Measurements from ENCODE around the gene PSMD12.
"Not testable (repeated sequence)": the region's sequence is repeated elsewhere in the genome, so short reads cannot be mapped to it uniquely, and the experiment has no call there.

The PSMD12 gene

DNA sequence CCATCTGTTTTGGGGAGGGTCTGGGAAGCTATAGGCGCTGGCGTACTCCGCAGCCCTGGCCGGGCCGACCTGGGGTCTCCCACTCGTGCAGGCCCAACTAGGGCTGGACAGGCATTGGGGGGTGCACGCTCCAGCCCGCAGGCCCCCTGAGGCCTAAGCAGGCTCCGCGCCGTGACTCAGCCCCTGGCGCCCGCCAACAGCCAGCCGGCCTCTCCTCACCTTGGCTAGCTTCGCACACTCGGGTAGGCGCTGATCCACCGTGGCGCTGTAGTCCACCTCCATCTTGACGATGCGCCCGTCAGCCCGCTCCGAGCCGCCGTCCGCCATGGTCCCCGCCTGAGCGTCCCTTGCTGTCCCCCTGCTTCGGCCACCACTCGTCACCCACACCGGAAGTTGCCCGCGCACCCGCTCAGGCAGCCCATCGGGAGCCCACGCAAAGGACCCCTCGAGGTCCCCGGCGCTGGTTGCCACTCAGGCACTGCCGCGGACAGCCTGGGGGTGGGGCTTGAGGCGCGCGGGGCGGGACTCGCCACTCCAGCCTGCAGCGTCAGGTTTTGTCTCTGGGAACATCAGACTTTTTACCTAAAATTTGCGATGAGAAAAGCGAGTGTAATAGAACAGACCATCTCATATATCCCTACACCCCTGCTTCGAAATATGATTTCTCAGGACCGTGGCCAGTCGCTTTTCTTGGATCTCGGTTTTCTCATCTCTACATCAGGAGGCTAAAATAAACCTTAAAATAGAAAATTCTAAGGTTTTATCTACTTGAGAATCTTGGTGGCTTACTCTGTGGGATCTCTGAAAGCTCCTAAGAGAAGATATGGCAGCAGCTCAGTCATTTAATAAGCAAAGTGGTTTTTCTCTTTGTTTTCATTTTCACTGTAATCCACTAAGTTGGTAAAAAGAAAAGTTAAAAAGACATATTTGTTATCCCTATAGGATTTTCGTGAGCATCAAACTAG lies at the start of gene PSMD12:
Gene PSMD12, minus strand, starts transcription at position 385 of the 965 bp plus-strand sequence. Its CDS starts 58 bp downstream, at position 327.
- DNase-seq = peak; percentile 84

DNA sequence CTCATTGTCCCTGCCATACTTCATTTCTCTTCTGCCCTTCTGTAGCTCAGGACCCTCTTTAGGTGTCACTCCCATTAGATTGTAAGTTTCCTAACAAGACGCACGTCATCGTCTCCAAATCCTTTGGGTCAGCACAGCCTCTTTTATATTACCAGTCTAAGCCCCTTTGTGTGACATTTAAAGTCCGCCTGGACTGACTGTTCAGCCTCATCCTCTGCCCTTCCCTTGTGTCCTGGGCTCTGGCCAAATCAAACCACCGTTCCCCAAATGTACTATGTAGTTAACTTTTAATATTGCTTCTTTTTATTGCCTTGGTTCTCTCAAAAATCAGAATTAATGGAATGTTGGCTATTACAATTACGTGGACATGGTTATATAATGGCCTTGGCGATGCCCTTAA lies 48.9 kb upstream of the PSMD12 start:
- no peak for DNase-seq

DNA sequence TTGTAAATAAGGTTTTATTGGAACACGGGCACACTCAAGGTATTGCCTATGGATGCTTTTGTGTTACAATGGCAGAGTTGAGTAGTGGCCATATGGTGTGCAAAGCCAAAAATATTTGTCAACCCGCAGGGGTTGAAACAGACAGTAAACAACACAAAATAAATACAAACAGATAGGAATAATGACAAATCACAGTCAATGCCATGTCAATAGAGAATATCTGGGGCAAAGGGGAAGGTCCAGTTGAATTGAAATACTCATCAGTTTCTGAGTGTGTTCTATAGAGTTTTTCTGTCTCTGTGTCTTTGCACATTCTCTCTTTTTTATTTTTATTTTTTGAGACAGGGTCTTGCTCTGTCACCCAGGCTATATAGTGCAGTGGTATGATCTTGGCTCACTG lies 48.2 kb upstream of the PSMD12 start:
- DNase-seq = no peak

DNA sequence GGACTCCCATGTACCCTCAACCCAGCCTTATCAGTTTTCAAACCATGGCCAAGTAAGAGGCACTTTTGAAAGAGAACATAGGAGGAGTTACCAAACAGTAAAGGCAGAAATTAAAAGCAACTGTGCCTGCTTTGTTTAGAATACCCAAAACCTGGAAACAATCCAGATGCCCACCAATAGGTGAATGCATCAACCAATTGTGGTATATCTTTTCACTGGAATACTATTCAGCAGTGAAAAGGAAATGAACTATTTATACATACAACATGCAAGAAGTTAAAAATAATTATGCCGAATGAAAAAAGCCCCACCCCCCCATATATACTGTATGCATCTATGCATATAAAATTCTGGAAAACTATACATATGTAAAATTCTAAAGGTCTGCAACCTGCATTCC lies 47.8 kb upstream of the PSMD12 start:
- no peak for DNase-seq

DNA sequence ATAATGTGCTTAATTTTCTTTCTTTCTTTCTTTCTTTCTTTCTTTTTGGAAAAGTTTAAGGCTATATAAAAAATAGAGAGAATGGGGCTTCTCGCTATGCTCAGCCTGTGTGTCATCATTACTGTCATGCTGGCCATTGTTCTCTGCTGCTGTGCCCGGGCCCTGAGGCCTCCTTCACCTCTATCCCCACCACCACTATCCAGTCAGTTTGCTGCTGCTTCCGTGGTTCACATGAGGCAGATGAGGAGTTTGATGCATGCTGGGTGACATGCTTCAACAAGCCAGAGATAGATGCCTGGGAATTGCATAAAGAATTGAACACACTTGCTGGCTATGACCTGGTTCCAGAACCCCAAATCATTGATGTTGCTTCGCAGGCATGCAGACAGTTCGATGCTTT lies 47.0 kb upstream of the PSMD12 start:
- DNase-seq = no peak

DNA sequence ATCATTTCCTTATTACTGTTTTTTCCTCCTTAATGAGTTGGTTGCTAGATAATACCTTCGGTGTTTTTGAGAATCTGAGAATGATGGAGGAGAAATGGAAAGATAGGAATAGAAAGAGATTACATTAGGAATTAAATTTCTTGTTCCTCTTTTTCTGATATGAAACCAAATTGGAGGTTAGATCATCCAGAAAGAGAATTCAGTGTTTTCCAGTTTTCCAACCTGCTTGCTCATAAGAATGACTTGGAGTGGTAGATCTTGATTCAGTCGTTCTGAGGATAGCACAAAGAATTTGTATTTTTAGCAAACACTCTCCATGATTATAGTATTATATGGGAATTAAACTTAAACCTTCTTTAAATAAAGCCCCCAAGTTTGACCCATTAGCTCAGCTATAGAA lies 46.6 kb upstream of the PSMD12 start:
- no peak for DNase-seq

DNA sequence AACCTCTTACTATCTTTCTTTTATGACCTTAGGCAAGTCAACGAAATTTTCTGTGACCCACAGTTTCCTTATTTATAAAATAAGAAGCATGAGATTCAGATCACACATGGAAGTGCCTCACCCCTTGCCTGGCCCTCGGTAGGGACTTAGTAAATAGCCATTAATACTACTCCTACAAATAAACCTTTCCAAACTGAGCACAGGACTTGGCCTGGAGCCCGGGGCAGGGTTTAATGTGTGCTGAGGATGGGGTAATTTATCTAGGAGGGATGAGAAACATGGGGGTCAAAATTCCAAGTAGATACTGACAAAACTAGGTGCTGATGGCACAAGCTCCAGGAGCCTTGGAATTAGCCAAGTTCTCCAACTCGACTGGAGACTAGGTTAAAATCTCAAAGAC lies 45.7 kb upstream of the PSMD12 start:
- DNase-seq = no peak

DNA sequence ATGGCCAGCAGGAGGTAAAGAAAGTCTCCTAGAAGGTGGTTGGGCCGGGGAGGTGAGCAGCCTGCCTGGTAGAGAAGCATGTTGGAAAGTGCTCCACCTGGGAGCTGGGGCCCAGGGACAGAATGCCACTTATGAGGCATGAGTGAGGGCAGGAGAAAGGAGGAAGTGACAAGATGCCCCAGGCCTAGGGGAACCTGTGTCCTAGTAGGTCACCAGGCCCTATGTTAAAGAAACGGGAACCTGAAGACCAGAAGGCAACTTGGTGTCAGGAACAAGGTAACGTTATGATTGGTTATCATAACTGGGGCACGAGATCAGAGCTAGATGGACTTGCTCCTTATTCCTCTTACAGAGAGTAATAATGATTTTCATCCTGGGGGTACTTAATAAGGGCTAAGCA lies 45.0 kb upstream of the PSMD12 start:
- DNase-seq = no peak

DNA sequence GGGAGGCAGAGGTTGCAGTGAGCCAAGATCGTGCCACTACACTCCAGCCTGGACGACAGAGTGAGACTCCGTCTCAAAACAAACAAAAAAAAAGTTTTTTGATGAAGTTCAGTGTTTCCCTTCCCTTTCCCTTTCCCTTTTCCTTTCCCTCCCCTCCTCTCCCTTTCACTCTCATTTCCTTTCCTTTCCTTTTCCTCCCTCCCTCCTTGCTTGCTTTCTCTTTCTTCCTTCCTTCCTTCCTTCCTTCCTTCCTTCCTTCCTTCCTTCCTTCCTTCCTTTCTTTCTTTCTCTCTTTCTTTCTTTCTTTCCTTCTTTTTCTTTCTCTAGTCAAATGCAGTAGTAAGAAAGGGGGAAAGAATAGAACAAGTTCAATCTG lies 42.1 kb upstream of the PSMD12 start:
- not testable (repeated sequence) for DNase-seq

DNA sequence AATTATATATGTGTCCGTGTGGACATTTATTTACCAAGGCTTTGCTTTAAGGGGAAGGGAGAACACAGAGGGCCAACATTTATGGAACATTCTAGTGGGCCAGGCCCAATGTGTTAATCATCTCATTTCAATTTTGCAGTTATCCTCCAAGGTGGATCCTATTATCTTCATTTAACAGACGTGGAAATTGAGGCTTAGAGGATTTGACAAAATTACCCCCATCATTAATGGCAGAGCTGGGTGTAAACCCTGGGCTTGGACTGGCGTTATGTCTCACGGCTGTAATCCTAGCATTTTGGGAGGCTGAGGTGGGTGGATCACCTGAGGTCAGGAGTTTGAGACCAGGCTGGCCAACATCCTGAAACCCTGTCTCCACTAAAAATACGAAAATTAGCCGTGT lies 37.1 kb upstream of the PSMD12 start:
- DNase-seq = no peak

DNA sequence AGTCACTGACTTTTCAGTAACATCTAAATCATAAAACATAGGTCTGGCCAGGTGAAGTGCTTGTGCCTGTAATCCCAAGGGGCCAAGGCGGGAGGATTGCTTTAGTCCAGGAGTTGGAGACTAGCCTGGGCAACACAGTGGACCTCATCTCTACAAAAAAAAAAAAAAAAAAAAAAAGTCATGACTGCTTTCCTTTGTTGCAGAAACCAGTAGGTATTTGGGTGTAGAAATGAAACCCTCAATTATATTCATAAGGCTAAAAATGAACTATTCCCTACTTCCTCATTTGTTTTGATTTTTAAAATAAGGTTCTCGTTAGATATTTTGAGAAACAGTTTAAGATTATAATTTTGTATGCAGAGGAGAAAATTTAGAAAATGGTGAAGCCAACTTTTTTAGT lies 36.7 kb upstream of the PSMD12 start:
- DNase-seq = no peak

DNA sequence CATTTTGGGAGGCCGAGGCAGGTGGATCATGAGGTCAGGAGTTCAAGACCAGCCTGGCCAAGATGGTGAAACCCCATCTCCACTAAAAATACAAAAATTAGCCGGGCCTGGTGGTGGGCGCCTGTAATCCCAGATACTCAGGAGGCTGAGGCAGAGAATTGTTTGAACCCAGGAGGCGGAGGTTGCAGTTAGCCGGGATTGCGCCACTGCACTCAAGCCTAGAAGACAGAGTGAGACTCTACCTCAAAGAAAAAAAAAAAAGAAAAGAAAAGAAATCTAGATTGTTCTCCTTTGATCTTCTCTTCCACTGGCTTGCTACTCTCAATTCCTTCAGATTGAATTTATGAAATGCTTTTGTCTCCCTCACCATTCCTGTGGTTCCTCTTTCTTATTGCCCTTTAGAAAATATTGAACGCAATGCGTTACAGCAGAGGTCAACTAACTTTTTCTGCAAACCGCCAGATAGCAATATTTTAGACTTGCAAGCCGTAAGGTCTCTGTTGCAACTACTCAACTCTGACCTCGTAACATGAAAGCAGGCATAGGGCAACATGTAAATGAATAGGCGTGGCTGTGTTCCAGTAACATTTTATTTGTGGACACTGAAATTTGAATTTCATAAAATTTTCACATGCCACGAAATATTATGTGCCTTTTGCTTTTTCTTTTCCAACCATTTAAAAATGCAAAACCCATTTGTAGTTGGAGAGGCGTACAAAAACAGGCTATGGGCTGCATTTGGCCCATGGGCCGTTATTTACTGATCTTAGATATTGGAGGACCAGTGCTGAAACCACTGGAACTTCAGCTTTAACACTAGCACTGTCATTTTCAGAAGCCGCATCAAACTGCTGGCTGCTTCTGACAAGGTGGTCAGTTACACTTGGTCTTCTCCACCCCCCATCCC lies 35.5 kb upstream of the PSMD12 start:
- DNase-seq = no peak

DNA sequence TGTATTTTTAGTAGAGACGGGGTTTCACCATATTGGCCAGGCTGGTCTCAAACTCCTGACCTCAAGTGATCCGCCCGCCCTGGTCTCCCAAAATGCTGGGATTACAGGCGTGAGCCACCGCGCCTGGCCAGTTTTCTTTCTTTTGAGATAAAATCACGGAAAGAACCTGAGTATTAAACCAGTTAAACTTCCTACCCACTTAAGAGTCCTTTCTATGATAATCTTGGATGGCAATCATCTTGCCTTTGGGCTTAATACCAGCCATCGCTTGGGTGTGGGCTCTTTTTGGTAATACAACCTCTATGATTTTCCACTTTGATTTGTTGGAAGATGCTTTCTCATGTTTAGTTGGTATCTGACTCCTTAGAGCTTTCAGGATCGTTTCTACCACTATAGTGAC lies 34.7 kb upstream of the PSMD12 start:
- DNase-seq = no peak

DNA sequence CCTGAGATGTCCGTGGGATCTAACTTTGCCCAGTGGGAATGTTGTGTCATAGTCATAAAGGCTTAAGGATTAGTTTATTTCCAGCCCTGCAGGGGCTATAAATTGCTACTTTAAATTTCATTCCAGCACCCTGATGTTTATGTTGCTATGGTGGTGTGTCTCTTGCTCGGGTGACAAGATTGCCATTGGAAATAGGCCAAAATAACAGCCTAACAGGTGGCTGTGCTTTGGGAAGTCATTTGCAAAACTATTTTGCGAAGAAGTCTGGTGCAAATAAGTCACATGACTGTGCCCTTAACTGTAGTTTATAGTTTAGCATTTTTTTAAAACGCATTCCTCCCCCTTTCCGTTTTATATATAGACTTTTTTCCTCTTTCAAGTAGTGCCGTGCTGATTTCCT lies 33.8 kb upstream of the PSMD12 start:
- DNase-seq = no peak

DNA sequence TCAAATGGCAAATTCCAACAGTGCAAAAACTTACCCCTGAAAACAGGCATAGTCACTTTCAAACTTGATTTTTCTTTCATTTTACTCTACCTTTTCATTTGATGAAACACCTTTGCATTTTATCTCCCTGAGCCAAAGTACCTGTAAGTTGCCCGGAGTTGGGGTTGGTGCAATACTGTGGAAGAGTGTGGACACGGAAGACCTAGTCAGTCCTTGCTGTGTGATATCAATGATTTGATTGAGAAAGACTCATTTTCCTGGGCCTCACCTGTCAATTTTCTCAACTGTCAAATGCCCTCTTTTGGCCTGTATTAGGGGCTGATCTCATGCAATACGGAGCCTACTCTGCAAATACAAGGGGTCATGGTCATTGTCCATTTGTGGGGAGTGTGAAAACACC lies 33.3 kb upstream of the PSMD12 start:
- no peak for DNase-seq

DNA sequence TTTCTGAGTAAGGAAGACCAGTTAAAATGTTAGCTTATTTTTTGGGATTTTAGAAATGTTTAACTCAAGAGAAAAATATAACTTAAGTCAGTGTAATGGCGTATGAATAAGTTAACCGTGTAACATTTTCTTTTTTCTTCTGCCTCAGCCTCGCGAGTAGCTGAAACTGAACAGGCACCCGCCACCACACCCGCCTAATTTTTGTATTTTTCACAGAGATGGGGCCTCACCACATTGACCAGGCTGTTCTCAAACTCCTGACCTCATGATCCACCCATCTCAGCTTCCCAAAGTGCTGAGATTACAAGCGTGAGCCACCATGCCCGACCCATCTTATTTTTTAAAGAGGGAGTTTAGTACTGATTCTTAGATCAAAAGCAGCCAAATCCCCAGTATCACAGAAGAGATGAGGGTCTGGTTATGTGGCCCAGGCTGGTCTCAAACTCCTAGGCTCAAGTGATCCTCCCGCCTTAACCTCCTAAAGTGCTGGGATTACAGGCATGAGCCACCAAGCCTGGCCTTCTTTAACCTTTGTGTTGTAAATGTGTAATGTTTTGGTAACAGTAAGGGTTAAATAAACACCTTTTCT lies 27.5 kb upstream of the PSMD12 start:
- DNase-seq = no peak

DNA sequence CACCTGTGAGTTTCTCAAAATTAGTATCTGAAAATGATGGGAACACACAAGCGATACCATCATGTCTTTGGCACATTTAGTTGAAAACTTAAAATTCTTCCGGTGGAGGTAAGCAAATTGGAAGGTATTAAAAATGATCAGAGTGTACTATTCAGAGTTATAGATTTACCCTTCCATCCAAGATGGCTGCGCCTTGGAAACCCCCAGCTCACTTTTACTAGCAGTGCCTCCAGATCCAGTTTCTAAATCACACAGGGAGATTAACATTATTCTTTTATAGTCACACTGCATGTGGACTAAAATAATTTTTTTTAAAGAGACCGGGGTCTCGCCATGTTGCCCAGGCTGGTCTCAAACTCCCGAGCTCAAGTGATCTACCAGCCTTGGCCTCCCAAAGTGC lies 25.7 kb upstream of the PSMD12 start:
- no peak for DNase-seq

DNA sequence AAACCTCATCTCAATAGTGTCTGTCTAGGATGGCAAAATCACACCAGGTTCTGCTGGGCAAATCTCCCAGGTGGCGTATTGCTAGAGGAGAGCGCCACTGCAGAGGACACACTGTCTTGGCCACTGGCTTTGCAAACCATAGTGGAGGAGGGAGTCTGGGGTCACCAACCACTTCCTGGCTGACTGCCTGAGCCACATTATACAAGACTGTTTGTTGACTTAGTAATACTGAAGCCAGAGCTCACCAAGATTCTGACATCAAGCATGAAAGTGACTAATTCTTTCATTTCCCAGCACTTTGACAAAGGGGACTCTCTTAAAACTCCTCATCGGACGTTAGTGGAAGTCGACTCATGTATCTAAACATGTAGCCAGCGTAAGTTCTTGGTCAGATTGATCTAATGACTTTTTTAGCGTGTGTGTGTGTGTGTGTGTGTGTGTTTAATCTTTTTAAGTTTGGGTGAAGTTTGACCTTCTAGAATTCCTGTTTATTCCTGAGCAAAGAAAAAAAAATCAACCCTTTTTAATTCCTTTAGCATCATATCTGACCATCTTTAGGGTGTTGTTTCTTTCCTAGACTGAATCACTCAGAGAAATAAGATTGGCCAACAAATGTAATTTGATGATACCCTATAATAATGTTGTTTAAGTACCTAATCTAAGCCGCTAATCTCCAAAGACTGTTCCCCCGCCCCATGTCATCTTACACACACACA lies 24.4 kb upstream of the PSMD12 start:
- peak; percentile 93 for DNase-seq

DNA sequence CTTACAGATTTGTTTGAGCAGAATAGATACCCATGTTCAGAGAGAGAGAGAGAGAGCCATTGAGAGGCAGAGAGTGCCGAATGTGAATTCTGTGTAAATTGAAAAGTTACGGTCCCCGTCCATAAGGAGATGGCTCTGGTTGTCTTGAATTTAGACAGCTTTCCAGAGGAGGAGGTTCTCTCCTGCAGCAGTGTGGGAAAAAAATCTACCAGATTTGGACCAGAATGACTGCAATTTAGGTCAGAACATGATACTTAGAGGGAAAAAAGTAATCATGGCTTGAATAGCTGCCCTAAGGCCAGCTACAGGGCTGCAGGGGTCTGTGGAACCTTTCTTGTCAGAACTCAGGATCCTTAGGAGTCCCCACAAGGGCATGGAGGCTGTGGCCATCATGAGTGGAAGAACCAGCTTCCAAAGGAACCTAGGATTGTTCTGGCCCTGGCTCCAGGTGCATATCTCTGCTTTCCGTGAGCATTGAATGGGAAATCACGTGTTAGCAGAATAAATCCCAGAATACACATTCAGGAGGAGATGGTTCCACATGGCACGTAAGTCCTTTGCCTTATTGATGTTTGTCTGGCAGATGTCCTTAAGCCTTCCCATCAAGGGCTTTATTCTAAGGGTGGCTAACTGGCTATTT lies 23.7 kb upstream of the PSMD12 start:
- DNase-seq = no peak

DNA sequence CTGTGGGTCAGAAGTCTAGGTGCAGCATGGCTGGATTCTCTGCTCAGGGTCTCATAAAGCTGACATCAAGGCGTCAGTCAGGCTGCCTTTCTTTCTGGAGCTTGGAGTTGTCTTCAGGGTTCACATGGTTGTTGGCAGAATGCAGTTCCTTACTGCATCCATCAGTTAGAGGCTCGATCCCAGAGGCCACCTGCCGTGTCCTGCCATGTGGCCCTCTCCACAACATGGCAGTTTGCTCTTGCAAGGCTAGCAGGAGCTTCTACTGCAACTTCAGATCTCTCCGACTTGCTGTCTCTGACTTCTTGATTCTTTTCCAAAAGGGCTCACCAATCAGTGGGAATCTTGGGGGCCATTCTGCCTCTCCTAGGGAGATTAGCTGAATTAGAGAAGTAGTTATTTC lies 22.6 kb upstream of the PSMD12 start:
- no peak for DNase-seq

DNA sequence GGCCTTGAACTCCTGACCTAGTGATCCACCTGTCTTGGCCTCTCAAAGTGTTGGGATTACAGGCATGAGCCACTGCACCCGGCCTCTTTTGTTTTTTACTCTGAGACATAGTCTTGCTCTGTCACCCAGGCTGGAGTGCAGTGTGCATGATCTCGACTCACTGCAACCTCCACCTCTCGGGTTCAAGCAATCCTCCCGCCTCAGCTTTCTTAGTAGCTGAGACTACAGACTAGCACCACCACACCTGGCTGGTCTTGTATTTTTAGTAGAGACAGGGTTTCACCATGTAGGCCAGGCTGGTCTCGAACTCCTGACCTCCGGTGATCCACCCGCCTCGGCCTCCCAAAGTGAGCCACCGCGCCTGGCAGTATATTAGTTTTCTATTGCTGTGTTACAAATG lies 22.2 kb upstream of the PSMD12 start:
- DNase-seq = not testable (repeated sequence)

DNA sequence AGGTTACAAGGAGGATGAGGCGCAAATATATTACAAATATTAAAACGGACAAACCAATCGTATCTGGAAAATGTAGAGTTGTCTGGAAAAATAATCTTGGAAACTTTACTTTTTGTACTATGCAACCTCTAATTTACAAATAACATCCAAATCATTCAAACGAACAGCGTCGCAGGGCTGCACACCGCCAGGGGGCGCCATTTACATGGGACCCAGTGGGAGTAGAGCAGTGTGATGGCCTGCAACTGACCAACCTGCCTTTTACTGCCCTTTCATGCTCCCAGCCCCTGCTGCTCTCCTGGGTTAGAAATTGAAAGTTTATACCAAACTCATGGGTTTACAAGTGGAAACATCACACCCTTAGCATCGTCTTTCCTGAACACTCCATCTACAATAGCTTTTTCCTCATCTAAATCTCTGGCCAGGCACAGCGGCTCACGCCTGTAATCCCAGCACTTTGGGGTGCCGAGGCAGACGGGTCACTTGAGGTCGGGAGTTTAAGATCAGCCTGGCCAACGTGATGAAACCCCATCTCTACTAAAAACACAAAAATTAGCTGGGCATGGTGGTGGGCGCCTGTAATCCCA lies 20.7 kb upstream of the PSMD12 start:
- peak; percentile 50 for DNase-seq

All from HCEC 1CT (cell line).